Measurements from ENCODE around the gene FNDC3B.
"Not testable (repeated sequence)": the region's sequence is repeated elsewhere in the genome, so short reads cannot be mapped to it uniquely, and the experiment has no call there.

Gene FNDC3B

DNA sequence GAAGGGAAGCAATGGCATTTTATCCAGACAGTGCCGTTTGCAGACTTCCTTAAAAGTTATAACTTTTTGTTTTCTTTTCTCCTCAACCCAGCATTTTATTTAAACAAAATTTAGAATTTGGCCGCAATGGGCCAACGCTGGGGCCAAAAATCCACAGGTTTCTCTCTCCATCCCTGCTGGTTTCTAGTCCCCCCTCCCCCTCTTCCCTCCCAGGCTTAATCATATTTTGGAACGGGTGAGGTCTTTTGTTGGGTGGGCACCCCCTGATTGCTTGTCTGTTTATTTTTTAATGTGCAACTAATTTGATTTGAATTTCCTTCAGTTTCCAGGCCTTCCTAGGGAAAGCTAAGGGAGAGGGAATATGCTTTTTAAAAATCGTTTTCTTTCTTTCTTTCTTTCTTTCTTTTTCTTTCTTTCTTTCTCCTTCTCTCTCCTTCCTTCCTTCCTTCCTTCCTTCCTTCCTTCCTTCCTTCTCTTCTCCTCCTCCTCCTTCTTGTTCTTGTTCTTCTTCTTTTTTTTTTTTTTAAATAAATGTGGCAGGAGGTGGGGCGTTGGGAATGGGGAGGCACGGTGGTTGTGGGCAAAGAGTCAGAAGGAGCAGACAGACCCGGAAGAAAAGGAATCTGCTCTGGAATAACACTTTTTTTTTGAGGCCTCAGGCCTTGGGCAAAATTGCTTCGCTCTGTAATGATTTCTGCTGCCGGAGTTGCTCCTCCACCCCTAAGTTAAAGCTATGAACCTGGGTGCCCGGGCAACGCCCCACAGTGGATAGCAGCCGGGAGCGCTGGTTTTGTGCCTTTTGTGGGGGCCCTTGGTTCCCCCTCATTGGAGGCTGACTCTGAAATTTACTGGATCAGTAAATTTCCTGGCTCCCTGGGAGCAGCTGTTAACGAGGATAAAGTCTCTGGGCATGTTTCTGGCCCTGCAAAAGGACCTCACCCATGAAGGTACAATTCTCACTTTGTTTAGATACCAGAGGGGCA, 1.9 kb downstream of the FNDC3B start:
- DNase-seq (ENCODE audit: low spot score), result no peak
- TF ChIP-seq, protein P1, sequence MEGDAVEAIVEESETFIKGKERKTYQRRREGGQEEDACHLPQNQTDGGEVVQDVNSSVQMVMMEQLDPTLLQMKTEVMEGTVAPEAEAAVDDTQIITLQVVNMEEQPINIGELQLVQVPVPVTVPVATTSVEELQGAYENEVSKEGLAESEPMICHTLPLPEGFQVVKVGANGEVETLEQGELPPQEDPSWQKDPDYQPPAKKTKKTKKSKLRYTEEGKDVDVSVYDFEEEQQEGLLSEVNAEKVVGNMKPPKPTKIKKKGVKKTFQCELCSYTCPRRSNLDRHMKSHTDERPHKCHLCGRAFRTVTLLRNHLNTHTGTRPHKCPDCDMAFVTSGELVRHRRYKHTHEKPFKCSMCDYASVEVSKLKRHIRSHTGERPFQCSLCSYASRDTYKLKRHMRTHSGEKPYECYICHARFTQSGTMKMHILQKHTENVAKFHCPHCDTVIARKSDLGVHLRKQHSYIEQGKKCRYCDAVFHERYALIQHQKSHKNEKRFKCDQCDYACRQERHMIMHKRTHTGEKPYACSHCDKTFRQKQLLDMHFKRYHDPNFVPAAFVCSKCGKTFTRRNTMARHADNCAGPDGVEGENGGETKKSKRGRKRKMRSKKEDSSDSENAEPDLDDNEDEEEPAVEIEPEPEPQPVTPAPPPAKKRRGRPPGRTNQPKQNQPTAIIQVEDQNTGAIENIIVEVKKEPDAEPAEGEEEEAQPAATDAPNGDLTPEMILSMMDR (IDR thresholded peaks at IDR 0.05; ENCODE audit: extremely low read depth, missing control alignments), result no peak

- TF ChIP-seq, protein P1 (IDR thresholded peaks at IDR 0.05; ENCODE audit: extremely low read depth, missing control alignments), result no peak
- DNase-seq (ENCODE audit: low spot score), result no peak
These were observed 2.8 kb downstream of the FNDC3B start for GRCh38 chr3:172042136-172042662.

- not testable (repeated sequence) for DNase-seq (ENCODE audit: low spot score)
These were observed 3.3 kb downstream of the FNDC3B start for GRCh38 chr3:172042663-172043179.

- no peak for DNase-seq (ENCODE audit: low spot score)
- TF ChIP-seq, protein P1 (IDR thresholded peaks at IDR 0.05; ENCODE audit: extremely low read depth, missing control alignments), result no peak
These were observed 3.9 kb downstream of the FNDC3B start for GRCh38 chr3:172043233-172043632.

DNA sequence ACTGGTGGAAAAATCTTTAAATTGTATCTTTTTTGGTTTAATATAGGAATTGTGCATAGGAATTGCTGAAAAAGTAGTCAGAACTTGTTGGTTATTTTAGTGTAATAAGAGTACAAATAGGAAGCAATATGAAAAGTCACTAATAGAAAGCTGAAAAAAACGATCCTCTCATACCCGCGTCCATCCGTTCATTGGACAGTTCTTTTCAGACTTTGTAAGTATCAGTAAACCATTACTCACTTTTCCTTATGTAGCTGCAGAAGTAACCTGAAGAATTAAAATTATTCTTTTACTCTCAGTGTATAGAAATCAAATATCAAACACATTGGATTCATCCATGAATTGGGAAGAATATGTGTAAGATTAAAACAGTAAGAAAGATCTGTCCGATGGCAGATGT, 4.4 kb downstream of the FNDC3B start:
- TF ChIP-seq, protein P1 (IDR thresholded peaks at IDR 0.05; ENCODE audit: extremely low read depth, missing control alignments), result no peak
- DNase-seq (ENCODE audit: low spot score), result no peak

GRCh38 chr3:172044833-172045585, 5.6 kb downstream of the FNDC3B start:
- TF ChIP-seq, protein P1 (IDR thresholded peaks at IDR 0.05; ENCODE audit: extremely low read depth, missing control alignments), result no peak
- no peak for DNase-seq (ENCODE audit: low spot score)

- TF ChIP-seq, protein P1 (IDR thresholded peaks at IDR 0.05; ENCODE audit: extremely low read depth, missing control alignments), result no peak
- DNase-seq (ENCODE audit: low spot score), result no peak
These were observed 7.0 kb downstream of the FNDC3B start for GRCh38 chr3:172046268-172046915.

Data from GM20000 (cell line).